Measurements from ENCODE around the gene FNTB. TPM values are rescaled to one million over a fixed set of nuclear protein-coding genes. Genes with fewer than 3 reads are reported as not detected.
A peak's percentile ranks its signal among the peaks of the same experiment; 100 is the strongest.

FNTB gene
- total and polyA plus RNA-seq, 12 donors = 14.6 to 20.8 (median 16.5) TPM

- Histone ChIP-seq H3K4me3 (no peak overlapping the region), H3K27ac (no peak overlapping the region), H3K9me3 (no peaks in the 10 kb centered on the region), H3K4me1 (peaks cover 0 to 8% (median 0%) of the 10 kb centered on the region in 9 donors), H3K36me3 (peaks cover 0 to 70% (median 0%) of the 10 kb centered on the region in 9 donors), H3K27me3 (no peaks in the 10 kb centered on the region)
- intact Hi-C loops (cut with DNase I) = no loop called here
- ATAC-seq (no peak), DNase-seq (no peak)
- TF ChIP-seq CTCF (IDR thresholded peaks at IDR 0.05) = no peak
- 90 to 91% methylated on average over 5 of the region's 5 CpGs for WGBS, 2 donors
Observed at GRCh38 chr14:65010211-65010931, 23.7 kb downstream of the FNTB start.

DNA sequence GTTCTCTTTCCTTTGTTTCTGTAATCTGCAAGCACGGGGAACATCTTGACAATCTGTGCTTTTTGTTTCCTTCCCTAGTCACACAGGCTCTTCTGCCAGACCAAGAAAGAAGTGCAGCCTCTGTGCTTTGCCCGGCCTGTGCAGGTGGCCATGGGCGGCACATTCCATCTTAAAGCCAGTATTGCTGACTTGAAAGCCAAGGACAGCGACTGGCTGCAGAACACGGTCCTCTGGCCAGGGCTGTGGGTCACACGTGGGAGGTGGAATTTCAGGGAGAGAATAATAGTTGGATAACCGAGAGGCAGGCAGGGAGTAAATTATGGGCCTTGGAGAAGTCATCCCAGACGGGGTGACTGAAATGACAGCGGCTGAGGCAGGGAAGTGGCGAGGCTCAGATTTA, 24.8 kb downstream of the FNTB start:
- Histone ChIP-seq H3K4me1 (peaks cover 0 to 1% (median 0%) of the 10 kb centered on the region in 9 donors), H3K4me3 (no peak overlapping the region), H3K27me3 (no peaks in the 10 kb centered on the region), H3K27ac (no peak overlapping the region), H3K9me3 (no peaks in the 10 kb centered on the region), H3K36me3 (peaks cover 0 to 72% (median 0%) of the 10 kb centered on the region in 9 donors)
- no peak for ATAC-seq
- no peak for TF ChIP-seq CTCF (IDR thresholded peaks at IDR 0.05)
- intact Hi-C loops (cut with DNase I) = no loop called here
- no peak for DNase-seq
- WGBS, 2 donors = 86% methylated on average over 10 of the region's 10 CpGs

- 68 to 77% methylated on average over 4 of the region's 4 CpGs for WGBS, 2 donors
- DNase-seq = no peak
- no peaks in the 10 kb centered on the region for H3K4me1 ChIP-seq
Observed at GRCh38 chr14:65012353-65012752, 25.7 kb downstream of the FNTB start.

GRCh38 chr14:65015391-65015790, 28.7 kb downstream of the FNTB start:
- H3K9me3 ChIP-seq = no peaks in the 10 kb centered on the region
- 86 to 96% methylated on average over 3 of the region's 3 CpGs for WGBS, 2 donors
- H3K4me1 ChIP-seq = peaks cover 0 to 15% (median 8%) of the 10 kb centered on the region in 9 donors
- H3K27ac ChIP-seq = peak overlapping the region in 1 of 10 donors; percentile 26
- no peaks in the 10 kb centered on the region for H3K27me3 ChIP-seq
- peaks cover 0 to 75% (median 0%) of the 10 kb centered on the region in 9 donors for H3K36me3 ChIP-seq
- no peak overlapping the region for H3K4me3 ChIP-seq
- intact Hi-C loops (cut with DNase I) = loop anchor here in 1 of 10 donors (1.0 kb wide), 1 partner anchor 19 kb away; no protein-coding TSS in a partner anchor
- DNase-seq (no peak), ATAC-seq (peak in 1 of 8 donors; percentile 26)
- TF ChIP-seq CTCF (IDR thresholded peaks at IDR 0.05) = no peak

More at GRCh38 chr14:65012353-65012752, 25.7 kb downstream of the FNTB start:
- no peak overlapping the region for H3K4me3 ChIP-seq
- ATAC-seq = peak in 1 of 8 donors; percentile 61
- no peak for TF ChIP-seq CTCF (IDR thresholded peaks at IDR 0.05)
- H3K9me3 ChIP-seq = no peaks in the 10 kb centered on the region
- no peak overlapping the region for H3K27ac ChIP-seq
- no peaks in the 10 kb centered on the region for H3K27me3 ChIP-seq
- intact Hi-C loops (cut with DNase I) = no loop called here
- peaks cover 0 to 80% (median 0%) of the 10 kb centered on the region in 9 donors for H3K36me3 ChIP-seq
